Gastrocnemius medialis (tissue), 4 donors: ENCODE measurements around the gene AP3S1. TPM values are rescaled to one million over a fixed set of nuclear protein-coding genes. Genes with fewer than 3 reads are reported as not detected.
"Not testable (repeated sequence)": the region's sequence is repeated elsewhere in the genome, so short reads cannot be mapped to it uniquely, and the experiment has no call there.

Experiments
- ATAC-seq, 2 donors: fragments of 150-250 bp; one replicate each; pipeline ENCODE4 v1.9.1; 2016
- DNase-seq, 2 donors: peaks; one replicate each; pipeline ENCODE4 v3.0.0-alpha.2; 2019
- H3K27ac ChIP-seq, 4 donors: fragments of 200-600 bp; sonication (generic); 1 replicate in 1 of 4; 2 replicates in 3 of 4; pipeline ENCODE4 v1.5.1; 2016 to 2018; ENCODE audit warnings: mild to moderate bottlenecking in 2 of 4, moderate library complexity in 1 of 4
- H3K27me3 ChIP-seq, 3 donors: fragments of 200-600 bp; sonication (generic) in 2 of 3; 1 replicate in 1 of 3; 2 replicates in 2 of 3; pipeline versions ENCODE4 v1.5.1 to v1.6.0; 2016 to 2019; ENCODE audit warnings: mild to moderate bottlenecking in 1 of 3, moderate library complexity in 1 of 3
- H3K36me3 ChIP-seq, 2 donors: fragments of 200-600 bp; sonication (generic) in 1 of 2; one replicate each; pipeline ENCODE4 v1.5.1; 2017 to 2018
- H3K4me1 ChIP-seq, 2 donors: fragments of 200-600 bp; sonication (generic) in 1 of 2; one replicate each; pipeline ENCODE4 v1.5.1; 2016 to 2017; ENCODE audit warnings: mild to moderate bottlenecking in 2 of 2
- H3K4me3 ChIP-seq, 4 donors: fragments of 200-600 bp; sonication (generic) in 3 of 4; 1 replicate in 1 of 4; 2 replicates in 3 of 4; pipeline ENCODE4 v1.5.1; 2016 to 2019; ENCODE audit warnings: mild to moderate bottlenecking in 2 of 4
- H3K9me3 ChIP-seq, 3 donors: fragments of 200-600 bp; sonication (generic) in 2 of 3; 1 replicate in 1 of 3; 2 replicates in 2 of 3; pipeline ENCODE4 v1.5.1; 2016 to 2019
- CTCF ChIP-seq, 5 experiments: fragments of 450-650 bp in 3 of 5; fragments of 200-600 bp in 2 of 5; sonication (generic) in 2 of 5; IDR thresholded peaks in 4 of 5; conservative IDR thresholded peaks in 1 of 5; 1 replicate in 4 of 5; 2 replicates in 1 of 5; pipeline ENCODE4 v1.5.1; 2016 to 2019; ENCODE audit warnings: antibody characterized with exemption in 5 of 5, mild to moderate bottlenecking in 3 of 5, moderate library complexity in 3 of 5
- POLR2A ChIP-seq, 2 donors: fragments of 450-650 bp; IDR thresholded peaks; one replicate each; pipeline ENCODE4 v1.6.1; 2017; ENCODE audit warnings: antibody characterized with exemption in 2 of 2, mild to moderate bottlenecking in 2 of 2, moderate library complexity in 2 of 2
- in situ Hi-C, 4 donors: fragments of 200-750 bp; cut with MboI; loops; one replicate each; pipeline versions ENCODE4 v1.15.0 to v1.8.0; 2017; ENCODE audit warnings: low sequenced_read_pairs in 4 of 4
- intact Hi-C: fragments of 100-400 bp; cut with DNase I; formaldehyde crosslinking; loops from one replicate; pipeline ENCODE4 v1.15.1; 2023; ENCODE audit warnings: low total_unique reads
- total RNA-seq, 4 donors: library from RNA; depleted of rRNA; stranded (reverse); fragments of >200 nt; gene quantifications; one replicate each; pipeline versions ENCODE4 v1.1.0 to v1.2.3, GENCODE V29; 2016

Gene AP3S1
- total RNA-seq, 4 donors from 2014 or later = 13.0 to 121 (median 25.5) TPM

- in situ Hi-C loops = no loop called here
- Histone ChIP-seq H3K36me3 (no peaks in the 10 kb centered on the region), H3K27ac (no peak overlapping the region), H3K4me1 (no peaks in the 10 kb centered on the region), H3K9me3 (no peaks in the 10 kb centered on the region), H3K27me3 (no peaks in the 10 kb centered on the region), H3K4me3 (no peak overlapping the region)
- no peak for DNase-seq
- ATAC-seq = no peak
- no peak for TF ChIP-seq POLR2A (IDR thresholded peaks at IDR 0.05)
- TF ChIP-seq CTCF (IDR thresholded peaks at IDR 0.05 in 4 of 5, conservative IDR thresholded peaks at IDR 0.05 in 1 of 5) = no peak
- intact Hi-C loops = no loop called here
Measured at GRCh38 chr5:115800108-115800507, 41.6 kb upstream of the AP3S1 start.

- intact Hi-C loops = no loop called here
- DNase-seq = no peak
- in situ Hi-C loops = no loop called here
- no peaks in the 10 kb centered on the region for H3K27me3 ChIP-seq
- no peak overlapping the region for H3K4me3 ChIP-seq
- H3K36me3 ChIP-seq = no peaks in the 10 kb centered on the region
- no peak for ATAC-seq
- no peaks in the 10 kb centered on the region for H3K9me3 ChIP-seq
- TF ChIP-seq POLR2A (IDR thresholded peaks at IDR 0.05) (no peak), CTCF (IDR thresholded peaks at IDR 0.05 in 4 of 5, conservative IDR thresholded peaks at IDR 0.05 in 1 of 5) (no peak)
- no peaks in the 10 kb centered on the region for H3K4me1 ChIP-seq
- H3K27ac ChIP-seq = no peak overlapping the region
Measured at GRCh38 chr5:115801152-115801551, 40.6 kb upstream of the AP3S1 start.

- H3K4me3 ChIP-seq = no peak overlapping the region
Measured at GRCh38 chr5:115801984-115802383, 39.8 kb upstream of the AP3S1 start.

GRCh38 chr5:115806986-115807653, 34.6 kb upstream of the AP3S1 start:
- Histone ChIP-seq H3K27ac (no peak overlapping the region), H3K27me3 (no peaks in the 10 kb centered on the region), H3K36me3 (no peaks in the 10 kb centered on the region), H3K9me3 (no peaks in the 10 kb centered on the region), H3K4me3 (no peak overlapping the region), H3K4me1 (no peaks in the 10 kb centered on the region)
- no peak for ATAC-seq
- no peak for TF ChIP-seq POLR2A (IDR thresholded peaks at IDR 0.05)
- no peak for TF ChIP-seq CTCF (IDR thresholded peaks at IDR 0.05 in 4 of 5, conservative IDR thresholded peaks at IDR 0.05 in 1 of 5)
- intact Hi-C loops (no loop called here), in situ Hi-C loops (no loop called here)
- DNase-seq = no peak

More at GRCh38 chr5:115801984-115802383, 39.8 kb upstream of the AP3S1 start:
- TF ChIP-seq POLR2A (IDR thresholded peaks at IDR 0.05) (no peak), CTCF (IDR thresholded peaks at IDR 0.05 in 4 of 5, conservative IDR thresholded peaks at IDR 0.05 in 1 of 5) (no peak)
- H3K27ac ChIP-seq = no peak overlapping the region
- H3K36me3 ChIP-seq = no peaks in the 10 kb centered on the region
- no peaks in the 10 kb centered on the region for H3K4me1 ChIP-seq
- ATAC-seq (no peak), DNase-seq (no peak)
- no peaks in the 10 kb centered on the region for H3K27me3 ChIP-seq
- intact Hi-C loops = no loop called here
- in situ Hi-C loops = no loop called here
- H3K9me3 ChIP-seq = no peaks in the 10 kb centered on the region

- DNase-seq (no peak), ATAC-seq (no peak)
- intact Hi-C loops = no loop called here
- Histone ChIP-seq H3K4me3 (no peak overlapping the region), H3K36me3 (no peaks in the 10 kb centered on the region), H3K9me3 (no peaks in the 10 kb centered on the region), H3K27me3 (no peaks in the 10 kb centered on the region), H3K4me1 (no peaks in the 10 kb centered on the region), H3K27ac (no peak overlapping the region)
- in situ Hi-C loops = no loop called here
- no peak for TF ChIP-seq CTCF (IDR thresholded peaks at IDR 0.05 in 4 of 5, conservative IDR thresholded peaks at IDR 0.05 in 1 of 5)
- TF ChIP-seq POLR2A (IDR thresholded peaks at IDR 0.05) = no peak
Measured at GRCh38 chr5:115807654-115808052, 34.1 kb upstream of the AP3S1 start.

- H3K27ac ChIP-seq, DNase-seq, H3K9me3 ChIP-seq, H3K36me3 ChIP-seq, ATAC-seq, H3K4me3 ChIP-seq, in situ Hi-C loops, intact Hi-C loops, H3K27me3 ChIP-seq, H3K4me1 ChIP-seq: not testable (repeated sequence)
Measured at GRCh38 chr5:115808066-115808465, 33.7 kb upstream of the AP3S1 start.
